Globus pallidus (tissue), 1 donor: ENCODE results near the gene GCNA.
"Not testable (repeated sequence)": the region's sequence is repeated elsewhere in the genome, so short reads cannot be mapped to it uniquely, and the experiment has no call there.

Experiments
- DNase-seq: peaks from one replicate; pipeline ENCODE4 v3.0.0-alpha.2; 2015; ENCODE audit warnings: low spot score

The GCNA gene

DNA sequence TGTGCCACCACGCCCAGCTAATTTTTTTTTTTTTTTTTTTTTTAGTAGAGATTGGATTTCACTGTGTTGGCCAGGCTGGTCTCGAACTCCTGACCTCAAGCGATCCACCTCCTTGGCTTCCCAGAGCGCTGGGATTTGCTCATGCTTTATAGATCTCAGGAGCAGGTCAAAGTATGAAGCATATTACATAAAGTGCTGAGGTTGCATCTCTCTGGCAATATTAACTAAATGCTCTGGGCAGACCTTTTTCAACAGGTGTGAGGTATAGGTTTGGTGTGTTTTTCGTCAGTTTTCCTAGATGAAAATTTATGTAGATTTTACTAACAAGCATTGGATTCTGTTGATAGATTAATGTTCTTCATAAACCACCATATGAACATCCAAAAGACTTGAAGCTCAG is 19.3 kb upstream of the GCNA start:
- DNase-seq = no peak

DNA sequence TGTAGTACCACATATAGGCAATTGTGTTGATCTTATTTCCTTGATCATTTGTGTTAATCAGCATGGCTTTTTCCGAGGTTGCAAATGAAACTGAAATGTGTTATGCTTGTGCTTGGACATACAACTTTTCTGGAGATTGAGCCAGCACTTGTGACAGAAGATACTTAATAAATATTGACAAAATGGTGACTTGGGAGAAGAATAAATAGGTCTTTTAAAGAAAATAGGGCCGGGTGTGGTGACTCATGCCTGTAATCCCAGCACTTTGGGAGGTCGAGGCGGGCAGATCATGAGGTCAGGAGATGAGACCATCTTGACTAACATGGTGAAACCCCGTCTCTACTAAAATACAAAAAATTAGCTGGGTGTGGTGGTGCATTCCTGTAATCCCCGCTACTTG is 18.5 kb upstream of the GCNA start:
- not testable (repeated sequence) for DNase-seq

DNA sequence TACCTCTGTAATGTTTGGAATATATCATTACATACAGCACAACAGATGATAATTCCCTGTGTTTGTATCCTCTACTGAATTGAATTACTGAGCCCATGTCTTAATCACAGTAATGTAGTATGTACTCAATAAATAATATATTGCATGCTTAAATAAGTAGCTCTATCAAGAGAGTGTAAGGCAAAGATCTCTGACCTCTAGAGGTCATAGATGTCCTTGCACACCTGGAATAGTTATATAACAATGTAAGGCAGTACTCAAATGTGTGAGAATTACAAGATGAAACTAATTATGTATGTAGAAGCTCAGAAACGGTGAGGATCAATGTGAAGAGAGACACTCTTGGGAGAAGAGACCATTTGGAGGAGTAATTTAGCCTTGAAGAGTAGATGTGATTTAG is 14.3 kb upstream of the GCNA start:
- DNase-seq = no peak

DNA sequence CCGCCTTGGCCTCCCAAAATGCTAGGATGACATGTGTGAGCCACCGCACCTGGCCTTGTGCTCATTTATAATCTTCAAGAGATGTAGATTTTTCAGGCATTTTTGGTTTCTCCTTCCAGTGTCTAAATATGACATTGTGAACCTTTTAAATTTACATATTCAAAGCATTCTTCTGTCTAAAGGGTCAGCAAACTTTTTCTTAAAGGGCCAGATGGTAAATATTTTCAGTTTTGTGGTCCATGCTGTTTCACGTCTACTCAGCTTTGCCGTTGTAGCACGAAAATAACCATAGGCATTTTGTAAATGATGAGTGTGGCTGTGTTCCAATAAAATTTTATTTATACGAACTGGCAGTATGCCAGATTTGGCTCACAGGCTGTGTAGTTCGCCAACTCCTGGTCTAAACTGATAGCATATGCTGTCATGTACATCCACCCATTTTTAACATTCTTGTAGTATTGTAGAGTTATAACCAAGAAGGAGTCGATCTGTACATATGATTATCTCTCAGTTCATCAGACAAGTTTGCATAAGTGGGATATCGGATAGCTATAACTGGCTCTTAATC is 12.7 kb upstream of the GCNA start:
- DNase-seq = no peak

DNA sequence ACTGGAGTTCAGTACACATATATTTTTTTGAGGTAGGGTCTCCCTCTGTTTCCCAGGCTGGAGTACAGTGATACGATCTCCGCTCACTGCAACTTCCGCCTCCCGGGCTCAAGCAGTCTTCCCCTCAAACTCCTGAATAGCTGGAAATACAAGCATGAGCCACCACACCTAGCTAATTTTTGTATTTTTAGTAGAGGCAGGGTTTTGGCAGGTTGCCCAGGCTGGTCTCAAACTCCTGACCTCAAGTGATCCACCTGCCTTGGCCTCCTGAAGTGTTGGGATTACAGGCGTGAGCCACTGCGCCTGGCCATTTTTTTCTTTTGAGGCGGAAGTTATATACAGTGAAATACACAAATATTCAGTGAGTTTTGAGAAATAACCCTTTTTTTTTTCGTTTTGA is 6.8 kb upstream of the GCNA start:
- DNase-seq = not testable (repeated sequence)

DNA sequence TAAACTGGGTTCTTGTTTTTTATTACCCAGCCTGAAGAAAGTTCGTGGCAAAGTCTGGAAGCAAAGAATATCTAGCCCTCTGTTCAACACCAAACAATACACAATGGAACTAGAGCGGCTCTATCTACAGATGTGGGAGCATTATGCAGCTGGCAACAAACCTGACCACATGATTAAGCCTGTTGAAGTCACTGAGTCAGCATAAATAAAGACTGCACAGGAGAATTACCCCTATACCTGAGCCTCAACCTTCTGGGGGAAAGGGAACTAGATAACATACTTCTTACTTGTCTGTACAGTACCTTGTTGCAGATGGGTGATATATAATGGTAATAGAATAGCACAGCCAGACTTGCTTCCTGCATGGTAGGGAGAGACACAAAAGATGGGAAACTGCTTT is 4.6 kb upstream of the GCNA start:
- DNase-seq = no peak

DNA sequence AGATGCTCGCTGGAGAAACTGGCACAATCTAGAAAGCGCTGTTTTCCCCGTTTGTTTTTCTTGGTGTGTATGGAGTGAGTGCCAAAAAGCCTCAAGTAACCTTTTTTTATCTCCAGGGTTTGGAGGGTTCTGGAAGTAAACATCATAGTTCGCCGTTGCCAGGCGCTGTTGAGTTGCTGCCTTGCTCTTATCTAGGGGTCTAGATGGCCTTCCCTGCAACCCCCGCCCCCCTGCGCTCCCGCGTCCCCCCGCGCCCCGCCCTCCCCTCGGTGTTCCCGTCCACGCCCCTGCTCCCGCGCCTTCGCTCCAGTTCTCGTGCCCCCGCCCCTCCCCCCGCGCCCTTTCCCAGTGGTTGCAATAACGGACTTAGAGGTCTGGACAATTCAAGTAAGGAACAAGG is 555 bp upstream of the GCNA start:
- no peak for DNase-seq

DNA sequence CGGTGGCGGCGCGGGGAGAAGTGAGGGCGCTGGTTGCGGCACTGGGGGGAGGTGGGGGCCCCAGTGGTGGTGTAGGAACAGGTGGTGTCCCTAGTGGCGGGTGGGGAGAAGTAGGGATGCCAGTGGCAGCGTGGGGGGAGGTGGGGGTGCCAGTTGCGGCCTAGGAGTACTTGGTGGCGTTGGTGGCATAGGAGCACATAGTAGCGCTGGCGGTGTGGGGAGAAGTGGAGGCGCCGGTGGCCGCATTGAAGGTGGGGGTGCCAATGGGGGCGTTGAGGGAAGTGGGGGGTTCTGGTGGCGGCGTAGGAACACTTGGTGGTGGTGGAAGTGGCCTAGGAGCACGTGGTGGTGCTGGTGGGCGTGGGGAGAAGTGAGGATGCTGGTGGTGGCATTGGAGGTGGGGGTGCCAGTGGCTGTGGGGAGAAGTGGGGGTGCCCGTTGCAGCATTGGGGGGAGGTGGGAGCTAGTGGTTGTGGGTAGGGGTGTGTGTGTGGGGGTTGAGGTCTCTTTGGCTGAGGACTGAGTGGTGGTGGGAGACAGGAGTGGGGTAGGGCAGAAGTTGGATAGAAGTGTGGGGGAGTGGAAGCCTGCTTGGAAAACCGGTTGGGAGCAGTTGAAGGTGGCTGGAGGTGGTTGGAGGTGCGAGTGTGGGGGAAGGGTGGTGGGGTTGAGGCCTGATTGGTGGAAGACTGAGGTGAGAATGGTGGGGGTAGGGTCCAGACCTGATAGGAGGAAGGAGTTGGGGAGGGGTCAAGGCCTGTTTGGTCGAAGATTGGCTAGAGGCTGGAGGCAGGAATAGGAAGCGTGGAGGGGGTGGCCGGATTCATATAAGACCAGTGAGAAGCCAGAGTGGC is 1.1 kb downstream of the GCNA start:
- no peak for DNase-seq

DNA sequence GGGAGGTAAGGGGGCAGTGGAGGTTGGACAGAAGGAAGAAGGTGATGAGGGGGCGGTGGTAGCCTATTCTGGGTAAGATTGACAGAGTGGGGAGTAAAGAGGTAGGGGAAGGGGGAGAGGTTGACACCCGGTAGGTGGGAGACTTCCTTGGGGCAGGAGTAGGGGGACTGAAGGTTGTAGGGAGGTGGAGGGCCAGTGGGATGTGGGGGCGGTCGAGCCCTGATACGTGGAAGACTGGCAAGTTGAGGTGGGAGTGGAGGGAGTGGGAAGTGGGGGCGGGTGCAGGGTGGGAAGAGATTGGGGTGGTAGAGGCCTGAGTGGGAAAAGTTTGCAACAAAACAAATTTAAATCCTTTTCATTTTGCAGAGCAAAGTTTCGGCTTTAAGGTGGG is 1.7 kb downstream of the GCNA start:
- no peak for DNase-seq

DNA sequence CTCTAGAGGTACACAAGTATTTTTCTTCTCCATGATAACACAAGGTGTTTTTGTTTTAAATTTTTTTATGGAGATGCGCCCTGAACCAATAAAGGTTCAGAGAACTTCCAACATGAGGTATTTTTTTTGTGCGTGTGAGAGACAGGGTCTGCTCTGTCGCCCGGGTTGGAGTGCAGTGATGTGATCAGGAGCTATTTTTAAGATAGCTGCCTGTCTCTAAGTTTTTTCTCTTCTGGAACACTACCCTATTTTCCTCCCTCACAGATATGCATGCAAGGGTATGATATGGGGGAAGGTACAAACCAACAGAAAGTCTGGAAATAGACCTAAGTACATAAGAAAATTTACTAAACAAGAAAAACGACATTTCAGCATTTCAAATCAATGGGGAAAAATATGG is 3.0 kb downstream of the GCNA start:
- DNase-seq = no peak

DNA sequence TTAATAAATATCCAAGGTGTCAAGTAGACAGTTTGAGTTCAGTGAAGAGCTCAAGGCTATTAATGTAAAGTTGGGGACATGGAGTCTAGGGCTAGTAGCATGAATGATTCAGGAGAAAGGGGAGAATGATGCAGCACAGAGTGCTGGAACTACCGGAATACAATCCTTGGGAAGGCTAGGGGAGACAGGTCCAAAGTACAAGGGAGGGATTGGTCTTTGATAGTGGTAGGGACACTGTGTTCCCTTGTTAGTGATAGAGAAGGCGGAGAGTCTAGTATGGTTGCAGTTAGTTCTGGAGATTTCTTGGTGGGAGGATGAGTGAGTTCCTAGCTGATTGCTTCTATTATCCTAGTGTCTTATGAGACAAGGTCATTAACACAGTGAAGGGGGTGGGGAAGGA is 8.7 kb downstream of the GCNA start:
- no peak for DNase-seq

DNA sequence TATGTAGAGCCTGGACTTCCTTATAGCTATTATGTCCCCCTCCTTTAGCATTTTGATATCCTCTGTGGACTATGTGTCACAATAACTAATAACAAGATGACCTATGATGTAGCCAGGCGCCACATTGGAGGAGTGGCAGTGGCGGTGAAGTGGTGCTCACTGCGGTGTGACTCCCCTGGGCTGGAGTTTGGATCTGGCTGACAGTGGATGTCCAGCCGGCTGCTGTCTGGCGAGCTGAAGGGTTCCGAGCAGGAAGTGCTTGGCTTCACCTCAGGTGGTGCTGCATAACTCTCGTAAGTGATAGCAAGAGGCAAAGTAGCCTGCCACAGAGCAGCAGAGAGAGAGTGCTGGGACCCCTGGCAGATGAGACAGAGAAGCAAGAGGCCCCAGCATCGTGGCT is 15.0 kb downstream of the GCNA start:
- DNase-seq = not testable (repeated sequence)

DNA sequence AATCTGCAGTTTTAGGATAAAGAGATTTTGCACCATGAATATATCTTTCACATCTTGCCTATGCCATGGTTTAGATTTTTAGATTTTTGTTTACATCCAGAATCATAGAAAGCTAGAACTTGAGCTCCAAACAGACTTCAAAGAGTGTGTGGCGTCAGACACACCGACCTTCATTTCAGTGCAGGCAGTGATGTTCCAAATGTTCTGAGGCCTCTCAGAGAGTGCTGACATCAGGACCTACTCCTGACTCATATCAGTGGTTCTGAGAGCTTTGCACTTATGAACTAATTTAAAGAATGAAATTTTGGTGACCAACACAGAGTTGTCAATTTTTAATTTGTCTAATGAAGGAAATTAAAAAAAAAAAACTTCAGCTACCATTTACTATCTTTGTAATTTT is 21.7 kb downstream of the GCNA start:
- no peak for DNase-seq

DNA sequence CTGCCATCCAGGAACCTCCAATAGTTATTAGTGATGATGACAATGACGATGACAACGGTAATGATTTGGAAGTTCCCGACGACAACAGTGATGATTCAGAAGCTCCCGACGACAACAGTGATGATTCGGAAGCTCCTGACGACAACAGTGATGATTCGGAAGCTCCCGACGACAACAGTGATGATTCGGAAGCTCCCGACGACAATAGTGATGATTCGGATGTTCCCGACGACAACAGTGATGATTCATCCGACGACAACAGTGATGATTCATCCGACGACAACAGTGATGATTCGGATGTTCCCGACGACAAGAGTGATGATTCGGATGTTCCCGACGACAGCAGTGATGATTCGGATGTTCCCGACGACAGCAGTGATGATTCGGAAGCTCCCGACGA is 25.4 kb downstream of the GCNA start:
- no peak for DNase-seq

DNA sequence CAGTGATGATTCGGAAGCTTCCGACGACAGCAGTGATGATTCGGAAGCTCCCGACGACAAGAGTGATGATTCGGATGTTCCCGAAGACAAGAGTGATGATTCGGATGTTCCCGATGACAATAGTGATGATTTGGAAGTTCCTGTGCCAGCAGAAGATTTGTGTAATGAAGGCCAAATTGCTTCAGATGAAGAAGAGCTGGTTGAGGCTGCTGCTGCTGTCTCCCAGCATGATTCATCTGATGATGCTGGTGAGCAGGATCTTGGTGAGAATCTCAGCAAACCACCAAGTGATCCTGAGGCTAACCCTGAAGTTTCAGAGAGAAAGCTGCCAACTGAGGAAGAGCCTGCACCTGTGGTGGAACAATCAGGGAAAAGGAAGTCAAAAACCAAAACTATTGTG is 25.9 kb downstream of the GCNA start:
- no peak for DNase-seq

DNA sequence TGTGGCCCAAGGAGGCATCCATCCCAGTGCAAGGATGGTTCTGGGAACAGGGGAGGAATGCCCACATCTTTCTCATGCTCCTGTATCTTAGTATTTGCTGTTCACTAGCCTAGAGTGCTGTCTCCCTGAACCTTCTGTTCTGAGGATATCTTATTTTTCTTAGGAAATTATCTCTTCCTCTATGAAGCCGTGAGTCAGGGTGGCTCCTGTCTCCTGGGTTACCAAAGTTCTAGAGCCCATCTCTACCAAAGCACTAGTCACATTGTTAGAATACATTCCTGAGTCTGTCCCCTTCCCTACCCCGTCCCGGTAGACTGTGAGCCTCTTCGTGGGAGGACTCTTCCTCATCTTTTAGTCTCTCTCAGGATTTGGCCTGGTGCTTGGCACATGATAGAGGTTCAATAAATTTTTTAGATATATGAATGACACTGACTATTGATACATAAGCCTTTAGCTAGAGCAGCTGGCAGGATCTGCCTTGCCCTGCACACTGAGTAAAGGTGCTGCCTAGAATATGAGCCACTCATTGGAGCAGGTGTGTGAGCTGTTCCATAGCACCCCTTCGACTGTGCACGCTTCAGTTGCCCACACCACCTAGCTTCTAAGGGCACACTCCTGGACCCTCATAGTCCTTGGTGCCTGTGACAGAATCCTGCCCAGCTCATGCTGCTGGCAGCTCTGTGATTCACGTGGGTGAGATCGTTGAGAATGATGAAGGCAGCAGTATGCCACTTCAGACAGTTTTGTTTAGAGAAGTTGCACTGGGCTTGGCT is 26.7 kb downstream of the GCNA start:
- DNase-seq = no peak

DNA sequence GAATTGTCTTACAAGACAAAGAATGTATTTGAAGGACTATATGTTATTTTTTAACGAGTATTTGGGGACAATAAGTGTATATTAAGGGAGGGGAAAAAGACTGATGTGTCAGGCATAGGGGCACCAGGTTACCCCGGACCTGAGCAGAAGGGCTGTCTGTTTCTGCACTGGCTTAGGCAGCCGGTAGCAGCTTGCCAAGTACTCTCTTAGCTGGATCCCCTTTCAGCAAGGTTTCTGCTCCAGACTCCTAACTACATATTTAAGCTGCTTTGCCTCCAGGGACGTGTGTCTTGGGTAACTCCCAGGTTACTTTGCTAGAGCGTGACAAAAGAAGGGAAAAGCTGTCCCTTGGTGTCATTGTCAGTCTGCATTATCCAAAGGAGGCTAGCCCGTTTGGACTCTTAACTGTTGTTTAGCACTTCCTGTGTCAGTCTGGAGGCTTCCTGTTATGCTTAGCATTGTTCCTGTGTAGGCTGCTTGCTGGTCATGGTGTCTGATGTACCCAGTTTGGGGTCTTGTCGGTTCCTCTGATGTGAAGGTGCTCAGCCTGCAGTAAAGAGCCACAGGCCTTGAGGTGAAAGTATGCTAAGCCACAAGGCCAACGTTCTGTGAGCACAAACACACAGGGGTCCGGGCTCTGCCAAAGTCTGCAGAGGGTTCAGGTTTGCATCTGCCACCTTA is 28.4 kb downstream of the GCNA start:
- no peak for DNase-seq

DNA sequence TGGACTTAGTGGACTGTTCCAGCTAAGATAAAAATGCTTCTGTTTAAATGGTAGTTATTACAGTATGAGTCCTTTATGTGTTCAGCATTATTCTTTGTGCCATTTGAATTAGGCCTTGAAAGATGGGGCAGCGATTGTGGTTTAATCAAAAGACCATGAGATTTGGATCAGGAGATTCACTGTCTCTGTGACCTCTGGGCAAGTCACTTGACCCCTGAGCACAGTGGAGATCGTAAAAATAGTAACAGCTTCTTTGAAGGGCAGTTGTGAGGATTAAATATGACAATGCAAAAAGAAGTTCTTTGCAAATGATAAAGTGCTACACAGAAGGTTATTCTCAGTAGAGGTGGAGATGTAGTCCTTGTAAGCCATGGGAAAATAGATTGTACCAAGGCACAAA is 29.3 kb downstream of the GCNA start:
- no peak for DNase-seq

DNA sequence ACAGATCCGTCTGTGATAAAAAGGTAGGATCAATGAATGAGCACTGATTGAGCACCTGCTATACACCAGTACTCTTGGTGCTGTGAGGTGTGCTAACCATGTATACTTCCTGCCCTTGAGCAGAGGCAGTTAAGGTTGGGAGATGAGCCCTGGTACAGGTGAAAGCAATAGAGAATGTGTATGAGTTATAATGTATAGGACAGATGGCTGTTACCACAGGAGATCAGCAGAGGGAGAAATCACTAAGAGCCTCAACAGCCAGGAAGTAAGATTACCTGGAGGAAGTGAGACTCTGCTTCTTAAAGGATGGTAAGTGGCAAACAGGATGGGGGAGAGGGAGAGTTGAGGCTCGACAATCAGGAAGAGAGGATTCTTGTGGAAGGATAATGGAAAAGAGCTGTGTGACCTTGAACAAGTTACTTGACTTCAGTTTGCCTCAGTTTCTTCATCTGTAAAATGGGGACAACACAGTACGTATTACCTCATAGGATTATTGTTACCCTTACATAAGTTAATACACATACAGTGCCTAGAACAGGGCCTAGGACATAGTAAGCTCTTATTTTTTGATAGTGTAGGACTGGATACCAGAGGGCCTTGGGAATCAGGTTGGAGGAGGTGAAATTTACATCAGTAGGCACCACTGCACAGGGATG is 31.0 kb downstream of the GCNA start:
- DNase-seq = no peak

DNA sequence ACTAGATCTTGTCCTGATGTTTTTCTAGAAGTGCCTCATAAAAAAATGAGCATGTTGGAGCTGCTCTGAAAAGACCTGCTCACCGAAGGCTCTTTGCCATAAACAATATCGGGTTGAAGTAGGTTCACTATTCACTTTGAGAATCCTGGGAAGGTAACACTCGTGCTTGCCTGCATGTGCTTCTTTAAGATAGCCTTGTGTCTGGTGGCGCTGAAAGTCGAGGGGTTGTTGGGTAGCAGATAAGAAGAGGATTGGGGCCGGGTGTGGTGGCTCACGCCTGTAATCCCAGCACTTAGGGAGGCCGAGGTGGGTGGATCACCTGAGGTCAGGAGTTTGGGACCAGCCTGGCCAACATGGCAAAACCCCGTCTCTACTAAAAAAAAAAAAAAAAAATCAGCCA is 33.5 kb downstream of the GCNA start:
- not testable (repeated sequence) for DNase-seq

DNA sequence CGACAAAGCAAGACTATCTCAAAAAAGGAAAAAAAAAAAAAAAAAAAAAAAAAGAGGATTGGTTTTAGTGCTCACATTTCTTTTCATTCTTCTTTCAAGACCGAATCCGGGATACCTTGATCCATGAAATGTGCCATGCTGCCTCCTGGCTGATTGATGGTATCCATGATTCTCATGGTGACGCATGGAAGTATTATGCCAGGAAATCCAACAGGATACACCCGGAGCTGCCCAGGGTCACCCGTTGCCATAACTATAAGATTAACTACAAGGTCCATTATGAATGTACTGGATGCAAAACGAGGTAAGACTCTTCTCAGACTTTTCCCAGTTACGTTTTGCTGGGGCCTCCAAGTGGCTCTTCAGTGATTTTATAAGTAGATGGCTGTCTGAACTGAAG is 34.0 kb downstream of the GCNA start:
- DNase-seq = no peak

DNA sequence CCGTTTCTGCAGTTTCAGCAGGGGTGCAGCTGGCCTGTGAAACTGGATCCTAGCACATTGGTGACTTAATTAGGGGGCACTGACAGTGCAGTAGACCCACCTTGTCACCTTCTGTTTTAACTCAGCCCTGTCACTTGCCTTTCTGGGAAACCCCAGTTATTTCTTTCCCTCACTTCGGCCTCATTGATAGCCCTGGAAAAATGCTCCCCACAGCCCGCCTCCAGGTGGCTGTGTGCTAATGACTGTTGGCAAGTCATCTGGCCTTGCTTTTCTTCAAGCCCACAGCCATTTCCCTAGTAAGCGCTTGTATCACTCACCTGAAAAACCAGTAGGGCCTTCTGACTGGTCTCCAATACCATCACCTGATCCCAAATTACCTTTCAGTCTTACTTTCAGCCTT is 36.8 kb downstream of the GCNA start:
- DNase-seq = no peak
